GM19238 (cell line): ENCODE data around the gene OAS3.
"Not testable (repeated sequence)": the region's sequence is repeated elsewhere in the genome, so short reads cannot be mapped to it uniquely, and the experiment has no call there.

Source experiments
- DNase-seq: peaks from one replicate; pipeline ENCODE4 v3.0.0; 2011; ENCODE audit warnings: low spot score; ENCODE audit not compliant: insufficient read length

Gene OAS3

DNA sequence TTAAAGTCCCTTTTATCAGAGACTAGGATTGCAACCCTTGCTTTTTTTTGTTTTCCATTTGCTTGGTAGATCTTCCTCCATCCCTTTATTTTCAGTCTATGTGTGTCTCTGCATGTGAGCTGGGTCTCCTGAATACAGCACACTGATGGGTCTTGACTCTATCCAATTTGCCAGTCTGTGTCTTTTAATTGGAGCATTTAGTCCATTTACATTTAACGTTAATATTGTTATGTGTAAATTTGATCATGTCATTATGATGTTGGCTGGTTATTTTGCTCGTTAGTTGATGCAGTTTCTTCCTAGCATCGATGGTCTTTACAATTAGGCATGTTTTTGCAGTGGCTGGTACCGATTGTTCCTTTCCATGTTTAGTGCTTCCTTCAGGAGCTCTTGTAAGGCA, 18.9 kb downstream of the OAS3 start:
- not testable (repeated sequence) for DNase-seq

DNA sequence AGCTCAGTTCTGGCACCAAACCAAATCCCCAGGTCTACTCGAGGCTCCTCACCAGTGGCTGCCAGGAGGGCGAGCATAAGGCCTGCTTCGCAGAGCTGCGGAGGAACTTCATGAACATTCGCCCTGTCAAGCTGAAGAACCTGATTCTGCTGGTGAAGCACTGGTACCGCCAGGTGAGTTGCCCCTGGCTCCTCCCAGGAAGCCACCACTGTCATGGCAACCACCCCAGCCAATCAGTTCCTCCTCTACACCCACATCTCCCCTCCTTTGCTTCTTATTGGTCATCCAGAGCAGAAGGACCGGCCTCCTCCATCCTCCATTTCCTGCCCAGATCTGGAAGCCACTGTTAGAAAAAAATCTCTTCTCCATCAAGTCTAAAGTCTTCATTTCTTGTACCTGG, 22.8 kb downstream of the OAS3 start:
- no peak for DNase-seq

DNA sequence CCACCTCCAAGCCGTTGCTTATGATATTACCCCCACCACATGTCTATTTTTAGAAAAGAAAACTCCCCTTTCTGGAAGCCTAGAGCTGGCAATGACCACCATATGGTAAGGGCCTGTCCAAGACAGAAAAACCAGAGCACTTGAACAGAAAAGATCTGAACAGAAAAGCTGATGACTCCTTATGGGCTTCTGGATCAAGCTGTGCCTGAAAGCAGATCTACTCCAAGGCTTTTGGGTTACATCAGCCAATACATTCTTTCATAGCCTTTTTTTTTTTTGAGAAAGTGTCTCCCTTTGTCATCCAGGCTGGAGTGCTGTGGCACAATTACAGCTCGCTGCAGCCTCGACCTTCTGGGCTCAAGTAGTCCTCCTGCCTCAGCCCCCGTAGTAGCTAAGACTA, 23.3 kb downstream of the OAS3 start:
- no peak for DNase-seq

DNA sequence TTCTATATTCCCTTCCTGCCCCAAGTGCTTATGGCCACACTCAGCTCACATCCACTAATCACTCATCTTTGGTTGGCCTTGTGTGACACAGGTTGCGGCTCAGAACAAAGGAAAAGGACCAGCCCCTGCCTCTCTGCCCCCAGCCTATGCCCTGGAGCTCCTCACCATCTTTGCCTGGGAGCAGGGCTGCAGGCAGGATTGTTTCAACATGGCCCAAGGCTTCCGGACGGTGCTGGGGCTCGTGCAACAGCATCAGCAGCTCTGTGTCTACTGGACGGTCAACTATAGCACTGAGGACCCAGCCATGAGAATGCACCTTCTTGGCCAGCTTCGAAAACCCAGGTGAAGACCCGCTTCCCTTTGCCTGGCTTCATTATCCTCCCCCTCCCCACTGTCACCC, 24.3 kb downstream of the OAS3 start:
- no peak for DNase-seq

- DNase-seq: no peak
Measured at GRCh38 chr12:112963227-112963861, 25.1 kb downstream of the OAS3 start.

DNA sequence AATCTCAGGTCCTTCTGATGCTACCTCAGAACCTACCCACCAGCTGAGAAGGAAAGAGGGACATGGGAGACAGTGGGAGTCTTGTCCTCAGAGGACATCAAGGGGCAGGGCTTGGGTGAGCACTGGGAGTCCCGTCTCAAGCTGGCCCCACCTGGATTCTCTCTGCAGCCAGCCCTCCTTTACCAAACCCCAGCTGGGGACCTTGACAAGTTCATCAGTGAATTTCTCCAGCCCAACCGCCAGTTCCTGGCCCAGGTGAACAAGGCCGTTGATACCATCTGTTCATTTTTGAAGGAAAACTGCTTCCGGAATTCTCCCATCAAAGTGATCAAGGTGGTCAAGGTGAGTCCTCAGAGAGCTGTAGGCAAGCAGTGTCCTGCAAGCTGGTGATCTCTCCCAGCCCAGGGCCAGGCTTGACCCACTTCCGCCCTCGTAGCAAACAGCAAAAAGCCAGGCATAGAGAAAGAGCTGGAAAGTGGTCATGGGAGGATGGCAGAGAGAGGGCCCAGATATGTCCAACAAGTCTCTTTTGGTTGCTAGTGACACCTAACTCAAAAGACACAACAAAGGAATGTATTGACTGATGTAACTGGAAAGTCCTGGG, 25.9 kb downstream of the OAS3 start:
- DNase-seq: no peak

GRCh38 chr12:112964915-112965314, 26.6 kb downstream of the OAS3 start:
- DNase-seq: no peak

DNA sequence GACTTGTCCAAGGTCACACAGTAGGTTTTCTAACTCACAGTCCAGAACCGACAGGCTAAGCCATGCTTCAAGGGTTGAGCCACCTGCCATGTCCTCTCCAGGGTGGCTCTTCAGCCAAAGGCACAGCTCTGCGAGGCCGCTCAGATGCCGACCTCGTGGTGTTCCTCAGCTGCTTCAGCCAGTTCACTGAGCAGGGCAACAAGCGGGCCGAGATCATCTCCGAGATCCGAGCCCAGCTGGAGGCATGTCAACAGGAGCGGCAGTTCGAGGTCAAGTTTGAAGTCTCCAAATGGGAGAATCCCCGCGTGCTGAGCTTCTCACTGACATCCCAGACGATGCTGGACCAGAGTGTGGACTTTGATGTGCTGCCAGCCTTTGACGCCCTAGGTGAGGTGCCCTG, 27.4 kb downstream of the OAS3 start:
- DNase-seq: no peak

DNA sequence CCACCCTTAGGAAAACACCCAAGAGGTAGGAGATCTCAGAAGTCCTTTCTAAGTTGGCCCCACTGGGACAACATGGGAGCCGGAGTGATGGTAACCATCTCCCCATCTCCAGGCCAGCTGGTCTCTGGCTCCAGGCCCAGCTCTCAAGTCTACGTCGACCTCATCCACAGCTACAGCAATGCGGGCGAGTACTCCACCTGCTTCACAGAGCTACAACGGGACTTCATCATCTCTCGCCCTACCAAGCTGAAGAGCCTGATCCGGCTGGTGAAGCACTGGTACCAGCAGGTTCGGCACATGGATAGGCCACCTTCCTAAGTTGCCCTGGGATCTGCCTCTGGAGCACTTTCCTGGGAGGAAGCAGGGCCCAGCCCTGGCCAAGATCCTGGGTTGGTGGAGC, 29.0 kb downstream of the OAS3 start:
- DNase-seq: no peak

- DNase-seq: no peak
Measured at GRCh38 chr12:112967858-112968257, 29.6 kb downstream of the OAS3 start.

- DNase-seq: no peak
Measured at GRCh38 chr12:112969547-112970306, 31.5 kb downstream of the OAS3 start.

- DNase-seq: no peak
Measured at GRCh38 chr12:112970391-112970790, 32.1 kb downstream of the OAS3 start.

GRCh38 chr12:112971248-112971647, 33.0 kb downstream of the OAS3 start:
- no peak for DNase-seq

DNA sequence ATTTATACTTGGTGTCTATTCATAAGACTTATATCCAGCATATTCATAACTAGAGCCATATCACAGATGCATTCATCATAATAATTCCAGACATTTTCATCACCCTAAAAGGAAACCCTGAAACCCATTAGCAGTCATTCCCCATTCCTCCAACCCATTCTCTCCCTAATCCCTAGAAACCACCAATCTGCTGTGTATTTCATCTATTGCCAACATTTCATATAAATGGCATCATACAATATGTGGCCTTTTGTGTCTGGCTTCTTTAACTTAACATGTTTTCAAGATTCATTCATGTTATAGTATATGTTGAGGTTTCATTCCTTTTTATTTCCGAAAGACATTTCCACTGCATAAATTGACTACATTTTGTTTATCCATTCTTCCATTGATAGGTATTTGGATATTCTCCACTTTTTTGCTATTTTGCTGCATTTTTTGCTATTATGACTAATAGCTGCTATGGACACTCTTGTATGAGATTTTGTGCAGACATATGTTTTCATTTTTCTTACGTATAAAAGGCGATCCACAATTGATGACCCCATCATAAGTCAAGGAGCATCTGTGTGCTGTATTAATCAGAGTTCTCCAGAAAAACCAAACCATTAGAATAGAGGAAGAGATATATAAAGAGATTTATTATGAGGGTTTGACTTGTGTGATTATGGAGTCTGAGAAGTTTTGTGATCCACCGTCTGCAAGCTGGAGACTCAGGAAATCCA, 34.9 kb downstream of the OAS3 start:
- no peak for DNase-seq

DNA sequence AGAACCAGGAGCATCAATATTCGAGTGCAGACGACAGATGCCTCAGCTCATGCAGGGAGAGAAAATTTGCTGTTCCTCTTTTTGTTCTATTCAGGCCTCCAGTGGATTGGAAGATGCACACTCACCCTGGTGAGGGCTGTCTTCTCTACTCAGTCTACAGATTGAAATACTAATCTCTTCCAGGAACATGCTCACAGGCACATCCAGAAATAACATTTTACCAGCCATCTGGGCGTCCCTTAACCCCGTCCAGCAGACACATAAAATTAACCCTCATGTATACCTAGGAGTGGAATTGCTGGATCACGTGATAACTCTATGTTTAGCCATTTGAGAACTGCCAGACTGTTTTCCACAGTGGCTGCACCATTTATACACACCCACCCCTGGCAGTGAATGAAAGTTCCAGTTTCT, 35.6 kb downstream of the OAS3 start:
- no peak for DNase-seq

DNA sequence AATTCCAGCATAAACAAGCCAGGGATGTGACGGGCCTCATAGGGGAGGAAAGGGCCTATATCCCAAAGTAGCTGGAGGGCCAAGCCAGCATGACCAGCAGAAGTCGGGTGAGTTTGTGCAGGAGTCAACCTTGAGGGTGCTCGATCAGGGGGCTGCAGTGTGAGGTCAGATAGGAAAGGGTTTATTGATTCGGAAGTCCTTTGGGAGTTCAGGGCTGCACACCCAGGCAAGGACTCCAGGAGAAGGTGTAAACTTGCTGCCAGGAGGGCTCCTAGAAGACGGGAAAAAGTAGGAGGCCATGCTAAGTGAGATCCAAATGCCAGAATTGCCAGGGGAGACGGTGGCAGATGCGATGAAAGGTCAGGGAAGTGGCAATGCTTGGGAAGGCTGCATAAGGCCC, 36.6 kb downstream of the OAS3 start:
- DNase-seq: no peak

GRCh38 chr12:112977139-112977538, 38.9 kb downstream of the OAS3 start:
- DNase-seq: no peak

DNA sequence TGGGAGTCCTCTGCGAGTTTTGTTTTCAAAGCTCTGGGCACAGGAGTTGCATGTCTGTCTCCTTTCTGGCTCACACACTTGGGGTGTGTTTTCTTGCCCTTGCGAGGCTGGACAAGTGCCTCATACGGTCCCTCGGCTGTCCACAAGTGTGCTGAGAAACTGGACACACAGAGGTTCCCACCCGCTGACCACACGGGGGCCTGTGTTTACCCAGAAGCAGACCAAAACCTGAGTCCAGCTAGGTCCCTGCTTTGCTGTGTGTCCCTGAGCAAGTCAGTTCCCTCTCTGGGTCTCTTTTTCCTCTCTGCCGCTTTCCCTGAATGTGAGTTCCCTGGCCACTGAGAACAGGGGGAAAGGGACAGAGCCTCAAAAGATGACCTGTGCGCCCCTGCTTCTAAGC, 39.4 kb downstream of the OAS3 start:
- no peak for DNase-seq

GRCh38 chr12:112978163-112979040, 40.1 kb downstream of the OAS3 start, which contains the start of gene OAS2:
TSS of gene OAS2 (plus strand) at chr12:112978519. CDS start at chr12:112978609, 90 bp downstream.
- peak; percentile 85 for DNase-seq

GRCh38 chr12:112979041-112979680, 40.9 kb downstream of the OAS3 start:
- no peak for DNase-seq
